GM12801 (cell line): ENCODE results near the gene ADAMTS10.

Experiments
- CTCF ChIP-seq: IDR thresholded peaks from one replicate; pipeline ENCODE4 v1.5.1; 2011; ENCODE audit warnings: control low read depth; ENCODE audit not compliant: insufficient read length; ENCODE audit errors: extremely low read depth

The ADAMTS10 gene

GRCh38 chr19:8536282-8536681 lies 74.2 kb downstream of the ADAMTS10 start:
- TF ChIP-seq CTCF, result no peak

DNA sequence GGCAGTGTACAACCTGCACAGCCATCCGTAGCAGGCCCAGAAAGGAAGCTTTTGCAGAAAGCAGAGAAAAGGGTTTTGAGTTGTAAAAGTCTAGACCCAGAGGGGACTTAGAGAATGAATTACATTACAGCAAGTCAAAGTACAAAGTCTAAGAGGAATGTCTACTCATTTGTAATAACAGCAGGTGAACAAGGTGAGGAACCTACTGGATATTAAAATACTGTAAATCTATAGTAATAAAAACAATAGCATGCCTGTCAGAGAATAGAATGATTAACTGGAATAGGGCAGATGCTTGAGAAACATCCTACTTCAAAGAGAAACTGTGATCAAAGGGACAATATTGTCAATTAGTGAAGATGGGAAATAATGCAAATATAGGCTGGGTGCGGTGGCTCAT lies 78.3 kb downstream of the ADAMTS10 start:
- no peak for TF ChIP-seq CTCF

DNA sequence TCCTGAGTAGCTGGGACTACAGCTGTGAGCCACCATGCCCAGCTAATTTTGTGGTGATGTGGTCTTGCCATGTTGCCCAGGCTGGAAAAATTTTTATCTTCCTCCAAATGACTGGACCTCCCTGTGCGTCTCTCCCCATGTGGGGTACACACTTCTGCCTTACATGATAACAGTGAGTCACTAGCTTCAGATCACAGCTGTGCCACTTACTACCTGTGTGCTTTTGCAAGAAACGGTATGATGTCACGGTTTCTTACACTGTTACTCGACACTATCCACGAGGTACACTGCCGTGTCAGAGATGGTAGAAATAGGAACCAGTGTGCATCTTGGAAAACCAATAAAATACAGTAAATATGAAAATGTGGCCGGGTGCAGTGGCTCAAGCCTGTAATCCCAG lies 79.0 kb downstream of the ADAMTS10 start:
- no peak for TF ChIP-seq CTCF
